Upper lobe of left lung (tissue), 6 donors: ENCODE measurements around the gene EIF4G3. TPM values are rescaled to one million over a fixed set of nuclear protein-coding genes. Genes with fewer than 3 reads are reported as not detected.

Experiments
- ATAC-seq, 2 donors: fragments of 200-7000 bp; cut with Tn5 transposase; one replicate each; pipeline ENCODE4 v1.9.1; 2022; ENCODE audit warnings: mild to moderate bottlenecking in 2 of 2, moderate library complexity in 2 of 2; ENCODE audit not compliant: low FRiP score in 2 of 2
- DNase-seq, 2 donors: peaks; one replicate each; pipeline ENCODE4 v3.0.0-alpha.2; 2019 to 2020
- H3K27ac ChIP-seq, 4 donors: fragments of 200-600 bp; sonication (generic); one replicate each; pipeline ENCODE4 v1.5.1; 2016 to 2019
- H3K27me3 ChIP-seq, 4 donors: fragments of 200-600 bp; sonication (generic); one replicate each; pipeline ENCODE4 v1.5.1; 2017 to 2019
- H3K36me3 ChIP-seq, 4 donors: fragments of 200-600 bp; sonication (generic); one replicate each; pipeline ENCODE4 v1.5.1; 2016 to 2019
- H3K4me1 ChIP-seq, 4 donors: fragments of 200-600 bp; sonication (generic); one replicate each; pipeline ENCODE4 v1.5.1; 2018 to 2019
- H3K4me3 ChIP-seq, 4 donors: fragments of 200-600 bp; sonication (generic); one replicate each; pipeline ENCODE4 v1.5.1; 2017 to 2019; ENCODE audit warnings: mild to moderate bottlenecking in 2 of 4, moderate library complexity in 1 of 4
- H3K9me3 ChIP-seq, 4 donors: fragments of 200-600 bp; sonication (generic); one replicate each; pipeline ENCODE4 v1.5.1; 2018 to 2019
- CTCF ChIP-seq, 6 experiments: fragments of 450-650 bp in 4 of 6; fragments of 200-600 bp in 2 of 6; sonication (generic) in 2 of 6; IDR thresholded peaks; one replicate each; pipeline ENCODE4 v1.5.1; 2016 to 2019; ENCODE audit warnings: antibody characterized with exemption in 6 of 6
- EP300 ChIP-seq, 4 donors: sonication (generic); formaldehyde crosslinking; IDR thresholded peaks; one replicate each; pipeline ENCODE4 v1.5.1; 2017; ENCODE audit warnings: antibody characterized with exemption in 4 of 4, control low read depth in 2 of 4
- POLR2A ChIP-seq, 4 donors: fragments of 450-650 bp; IDR thresholded peaks; one replicate each; pipeline ENCODE4 v1.5.1; 2016 to 2017; ENCODE audit warnings: antibody characterized with exemption in 4 of 4, mild to moderate bottlenecking in 2 of 4
- POLR2AphosphoS5 ChIP-seq, 2 donors: sonication (generic); formaldehyde crosslinking; IDR thresholded peaks; one replicate each; pipeline ENCODE4 v1.5.1; 2017; ENCODE audit warnings: antibody characterized with exemption in 2 of 2
- WGBS, 2 donors: methylation state at CpG; one replicate each; pipeline ENCODE4 v1.1.5; 2017 to 2018; 5-methylcytosine and 5-hydroxymethylcytosine counted together
- total RNA-seq, 6 donors: library from RNA; depleted of rRNA in 4 of 6; stranded (reverse); fragments of >200 nt in 4 of 6; gene quantifications; one replicate each; pipeline versions ENCODE4 v1.1.0 to v1.2.1, GENCODE V29; 2016 to 2021
- donor health status: DM: no; HTN: no; CAD: no; lungs with moderate emphysema.
- donor health status: DM: no; HTN: yes; CAD: no; lungs with severe emphysema.

Gene EIF4G3
- total RNA-seq, 6 donors from 2014 or later = 23.7 to 75.4 (median 38.3) TPM

- Histone ChIP-seq H3K27ac (no peak overlapping the region), H3K27me3 (no peaks in the 10 kb centered on the region), H3K4me1 (no peaks in the 10 kb centered on the region), H3K9me3 (no peaks in the 10 kb centered on the region), H3K36me3 (peaks cover 3 to 41% (median 17%) of the 10 kb centered on the region in 4 donors), H3K4me3 (no peak overlapping the region)
- no peak for ATAC-seq
- WGBS, 2 donors = 91 to 100% methylated on average over 1 of the region's 1 CpG
- TF ChIP-seq EP300 (IDR thresholded peaks at IDR 0.05) = no peak
- TF ChIP-seq CTCF (IDR thresholded peaks at IDR 0.05) = no peak
- TF ChIP-seq POLR2AphosphoS5 (IDR thresholded peaks at IDR 0.05) = no peak
- no peak for TF ChIP-seq POLR2A (IDR thresholded peaks at IDR 0.05)
- no peak for DNase-seq
Observed at GRCh38 chr1:20891091-20891490, 285.6 kb downstream of the EIF4G3 start.

GRCh38 chr1:20887246-20887645 is 289.5 kb downstream of the EIF4G3 start:
- WGBS, 2 donors = 94 to 95% methylated on average over 2 of the region's 2 CpGs
- Histone ChIP-seq H3K4me1 (no peaks in the 10 kb centered on the region), H3K36me3 (peaks cover 0 to 20% (median 2%) of the 10 kb centered on the region in 4 donors), H3K9me3 (no peaks in the 10 kb centered on the region), H3K27me3 (no peaks in the 10 kb centered on the region), H3K27ac (no peak overlapping the region), H3K4me3 (no peak overlapping the region)
- ATAC-seq (no peak), DNase-seq (no peak)
- TF ChIP-seq POLR2A (IDR thresholded peaks at IDR 0.05) = no peak
- TF ChIP-seq POLR2AphosphoS5 (IDR thresholded peaks at IDR 0.05) = no peak
- TF ChIP-seq CTCF (IDR thresholded peaks at IDR 0.05) = no peak
- no peak for TF ChIP-seq EP300 (IDR thresholded peaks at IDR 0.05)

GRCh38 chr1:20885121-20885520 is 291.6 kb downstream of the EIF4G3 start:
- WGBS, 2 donors = 92 to 94% methylated on average over 3 of the region's 3 CpGs
- no peak overlapping the region for H3K4me3 ChIP-seq
- H3K27me3 ChIP-seq = no peaks in the 10 kb centered on the region
- H3K36me3 ChIP-seq = peaks cover 0 to 4% (median under 1%) of the 10 kb centered on the region in 4 donors
- ATAC-seq (no peak), DNase-seq (no peak)
- no peaks in the 10 kb centered on the region for H3K9me3 ChIP-seq
- H3K27ac ChIP-seq = no peak overlapping the region
- TF ChIP-seq CTCF (IDR thresholded peaks at IDR 0.05) (no peak), POLR2AphosphoS5 (IDR thresholded peaks at IDR 0.05) (no peak), POLR2A (IDR thresholded peaks at IDR 0.05) (no peak), EP300 (IDR thresholded peaks at IDR 0.05) (no peak)
- no peaks in the 10 kb centered on the region for H3K4me1 ChIP-seq

GRCh38 chr1:20884513-20884912 is 292.2 kb downstream of the EIF4G3 start:
- TF ChIP-seq POLR2AphosphoS5 (IDR thresholded peaks at IDR 0.05) = no peak
- TF ChIP-seq CTCF (IDR thresholded peaks at IDR 0.05) = no peak
- no peak for TF ChIP-seq EP300 (IDR thresholded peaks at IDR 0.05)
- no peak for TF ChIP-seq POLR2A (IDR thresholded peaks at IDR 0.05)
- Histone ChIP-seq H3K9me3 (no peaks in the 10 kb centered on the region), H3K36me3 (peaks cover 0 to 3% (median under 1%) of the 10 kb centered on the region in 4 donors), H3K27me3 (no peaks in the 10 kb centered on the region), H3K27ac (no peak overlapping the region), H3K4me1 (no peaks in the 10 kb centered on the region), H3K4me3 (no peak overlapping the region)
- WGBS, 2 donors = 89 to 91% methylated on average over 3 of the region's 3 CpGs
- DNase-seq = no peak
- no peak for ATAC-seq

- H3K36me3 ChIP-seq = peaks cover 0 to 10% (median 3%) of the 10 kb centered on the region in 4 donors
- TF ChIP-seq EP300 (IDR thresholded peaks at IDR 0.05) = no peak
- TF ChIP-seq POLR2AphosphoS5 (IDR thresholded peaks at IDR 0.05) = no peak
- no peak for TF ChIP-seq POLR2A (IDR thresholded peaks at IDR 0.05)
- TF ChIP-seq CTCF (IDR thresholded peaks at IDR 0.05) = no peak
- 86 to 91% methylated on average over 3 of the region's 3 CpGs for WGBS, 2 donors
- H3K27me3 ChIP-seq = no peaks in the 10 kb centered on the region
- no peak overlapping the region for H3K27ac ChIP-seq
- no peaks in the 10 kb centered on the region for H3K9me3 ChIP-seq
- no peaks in the 10 kb centered on the region for H3K4me1 ChIP-seq
- ATAC-seq (no peak), DNase-seq (no peak)
- no peak overlapping the region for H3K4me3 ChIP-seq
Observed at GRCh38 chr1:20883766-20884165, 292.9 kb downstream of the EIF4G3 start.
